ENCODE results near the gene GAS2L3.
"Not testable (repeated sequence)": the region's sequence is repeated elsewhere in the genome, so short reads cannot be mapped to it uniquely, and the experiment has no call there.

Gene GAS2L3

DNA sequence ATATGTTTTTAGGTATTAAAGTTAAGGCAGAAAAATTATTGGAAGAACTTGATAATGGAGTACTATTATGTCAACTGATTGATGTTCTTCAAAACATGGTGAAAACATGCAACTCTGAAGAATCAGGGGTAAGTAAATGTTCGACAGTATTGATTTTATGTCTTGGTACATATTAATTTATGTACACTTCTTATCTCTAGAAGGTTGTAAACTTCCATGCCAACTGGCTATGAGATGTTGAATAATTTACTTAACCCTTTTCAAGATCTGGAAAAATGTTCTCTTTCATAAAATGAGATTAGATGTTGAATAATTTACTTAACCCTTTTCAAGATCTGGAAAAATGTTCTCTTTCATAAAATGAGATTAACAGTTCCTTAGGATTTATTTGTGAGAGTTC lies 28.1 kb downstream of the GAS2L3 start:
- H3K4me1 ChIP-seq (ENCODE audit: insufficient read depth, low read length): no peaks in the 10 kb centered on the region
- H2AFZ ChIP-seq (ENCODE audit: low read depth, low read length): no peak overlapping the region
- ATAC-seq (ENCODE audit: insufficient read depth, low read depth): no peak
- no peak overlapping the region for H3K27ac ChIP-seq (ENCODE audit: low read length)
- no peaks in the 10 kb centered on the region for H3K9me3 ChIP-seq (ENCODE audit: insufficient read depth, low read length, severe bottlenecking)
- no peaks in the 10 kb centered on the region for H4K20me1 ChIP-seq (ENCODE audit: insufficient read depth, low read length)
- no peak for TF ChIP-seq EZH2 (IDR thresholded peaks at IDR 0.05; ENCODE audit: borderline replicate concordance, low read depth, low read length, severe bottlenecking)
- TF ChIP-seq, protein P1, sequence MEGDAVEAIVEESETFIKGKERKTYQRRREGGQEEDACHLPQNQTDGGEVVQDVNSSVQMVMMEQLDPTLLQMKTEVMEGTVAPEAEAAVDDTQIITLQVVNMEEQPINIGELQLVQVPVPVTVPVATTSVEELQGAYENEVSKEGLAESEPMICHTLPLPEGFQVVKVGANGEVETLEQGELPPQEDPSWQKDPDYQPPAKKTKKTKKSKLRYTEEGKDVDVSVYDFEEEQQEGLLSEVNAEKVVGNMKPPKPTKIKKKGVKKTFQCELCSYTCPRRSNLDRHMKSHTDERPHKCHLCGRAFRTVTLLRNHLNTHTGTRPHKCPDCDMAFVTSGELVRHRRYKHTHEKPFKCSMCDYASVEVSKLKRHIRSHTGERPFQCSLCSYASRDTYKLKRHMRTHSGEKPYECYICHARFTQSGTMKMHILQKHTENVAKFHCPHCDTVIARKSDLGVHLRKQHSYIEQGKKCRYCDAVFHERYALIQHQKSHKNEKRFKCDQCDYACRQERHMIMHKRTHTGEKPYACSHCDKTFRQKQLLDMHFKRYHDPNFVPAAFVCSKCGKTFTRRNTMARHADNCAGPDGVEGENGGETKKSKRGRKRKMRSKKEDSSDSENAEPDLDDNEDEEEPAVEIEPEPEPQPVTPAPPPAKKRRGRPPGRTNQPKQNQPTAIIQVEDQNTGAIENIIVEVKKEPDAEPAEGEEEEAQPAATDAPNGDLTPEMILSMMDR (IDR thresholded peaks at IDR 0.05; ENCODE audit: borderline replicate concordance, extremely low read depth, low read length, poor library complexity, severe bottlenecking): no peak
- H3K36me3 ChIP-seq (ENCODE audit: insufficient read depth, low read length): no peaks in the 10 kb centered on the region
- DNase-seq: no peak
- no peak overlapping the region for H3K4me3 ChIP-seq (ENCODE audit: low read depth in 1 of 2, low read length in 2 of 2)
- no peaks in the 10 kb centered on the region for H3K79me2 ChIP-seq (ENCODE audit: insufficient read depth, low read length)
- H3K4me2 ChIP-seq (ENCODE audit: insufficient read depth, low read length): no peak overlapping the region
- no peaks in the 10 kb centered on the region for H3K27me3 ChIP-seq (ENCODE audit: insufficient read depth, low read length, poor library complexity)
- H3K9ac ChIP-seq (ENCODE audit: low read depth, low read length): no peak overlapping the region

DNA sequence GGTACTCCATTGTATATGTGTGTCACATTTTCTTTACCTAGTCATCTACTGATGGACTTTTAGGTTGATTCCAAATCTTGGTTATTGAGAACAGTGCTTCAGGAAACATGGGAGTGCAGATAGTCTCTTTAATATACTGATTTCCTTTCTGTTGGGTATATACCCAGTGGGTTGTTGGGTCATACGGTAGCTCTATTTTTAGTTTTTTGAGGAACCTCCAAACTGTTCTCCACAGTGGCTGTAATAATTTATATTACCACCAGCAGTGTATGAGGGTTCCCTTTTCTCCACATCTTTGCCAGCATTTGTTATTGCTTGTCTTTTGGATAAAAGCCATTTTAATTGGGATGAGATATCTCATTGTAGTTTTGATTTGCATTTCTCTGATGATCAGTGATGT lies 29.5 kb downstream of the GAS2L3 start:
- not testable (repeated sequence) for DNase-seq; H3K27ac ChIP-seq (ENCODE audit: low read length); H3K9me3 ChIP-seq (ENCODE audit: insufficient read depth, low read length, severe bottlenecking); H2AFZ ChIP-seq (ENCODE audit: low read depth, low read length); H3K4me3 ChIP-seq (ENCODE audit: low read depth in 1 of 2, low read length in 2 of 2); H3K79me2 ChIP-seq (ENCODE audit: insufficient read depth, low read length); H3K27me3 ChIP-seq (ENCODE audit: insufficient read depth, low read length, poor library complexity); H3K4me1 ChIP-seq (ENCODE audit: insufficient read depth, low read length); ATAC-seq (ENCODE audit: insufficient read depth, low read depth); H3K9ac ChIP-seq (ENCODE audit: low read depth, low read length); H3K4me2 ChIP-seq (ENCODE audit: insufficient read depth, low read length); H3K36me3 ChIP-seq (ENCODE audit: insufficient read depth, low read length); H4K20me1 ChIP-seq (ENCODE audit: insufficient read depth, low read length)

DNA sequence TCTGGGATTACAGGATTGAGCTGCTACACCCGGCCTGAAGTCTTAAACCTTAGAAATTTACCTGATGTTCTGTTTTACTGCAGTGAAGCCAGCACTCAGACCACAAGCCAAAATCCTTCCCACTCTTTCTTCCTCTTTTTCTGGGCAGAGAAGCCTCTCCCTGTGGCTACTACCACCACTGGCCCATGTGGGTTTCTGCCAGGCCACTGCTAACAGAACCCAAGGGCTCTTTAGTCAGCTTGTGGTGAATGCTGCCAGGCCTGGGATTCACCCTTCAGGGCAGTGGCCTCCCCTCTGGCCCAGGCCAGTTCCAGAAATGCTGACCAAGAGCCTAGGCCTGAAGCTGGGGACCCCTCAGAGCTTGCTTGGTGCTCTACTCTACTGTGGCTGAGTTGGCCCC lies 35.3 kb downstream of the GAS2L3 start:
- no peaks in the 10 kb centered on the region for H3K36me3 ChIP-seq (ENCODE audit: insufficient read depth, low read length)
- DNase-seq (no peak), ATAC-seq (ENCODE audit: insufficient read depth, low read depth) (no peak)
- no peak overlapping the region for H3K27ac ChIP-seq (ENCODE audit: low read length)
- H3K9ac ChIP-seq (ENCODE audit: low read depth, low read length): no peak overlapping the region
- no peak overlapping the region for H2AFZ ChIP-seq (ENCODE audit: low read depth, low read length)
- no peak overlapping the region for H3K4me3 ChIP-seq (ENCODE audit: low read depth in 1 of 2, low read length in 2 of 2)
- TF ChIP-seq, protein P1 (IDR thresholded peaks at IDR 0.05; ENCODE audit: borderline replicate concordance, extremely low read depth, low read length, poor library complexity, severe bottlenecking): no peak
- TF ChIP-seq EZH2 (IDR thresholded peaks at IDR 0.05; ENCODE audit: borderline replicate concordance, low read depth, low read length, severe bottlenecking): no peak
- no peak overlapping the region for H3K4me2 ChIP-seq (ENCODE audit: insufficient read depth, low read length)
- H3K27me3 ChIP-seq (ENCODE audit: insufficient read depth, low read length, poor library complexity): no peaks in the 10 kb centered on the region
- no peaks in the 10 kb centered on the region for H3K79me2 ChIP-seq (ENCODE audit: insufficient read depth, low read length)
- H4K20me1 ChIP-seq (ENCODE audit: insufficient read depth, low read length): no peaks in the 10 kb centered on the region
- H3K4me1 ChIP-seq (ENCODE audit: insufficient read depth, low read length): no peaks in the 10 kb centered on the region
- no peaks in the 10 kb centered on the region for H3K9me3 ChIP-seq (ENCODE audit: insufficient read depth, low read length, severe bottlenecking)

DNA sequence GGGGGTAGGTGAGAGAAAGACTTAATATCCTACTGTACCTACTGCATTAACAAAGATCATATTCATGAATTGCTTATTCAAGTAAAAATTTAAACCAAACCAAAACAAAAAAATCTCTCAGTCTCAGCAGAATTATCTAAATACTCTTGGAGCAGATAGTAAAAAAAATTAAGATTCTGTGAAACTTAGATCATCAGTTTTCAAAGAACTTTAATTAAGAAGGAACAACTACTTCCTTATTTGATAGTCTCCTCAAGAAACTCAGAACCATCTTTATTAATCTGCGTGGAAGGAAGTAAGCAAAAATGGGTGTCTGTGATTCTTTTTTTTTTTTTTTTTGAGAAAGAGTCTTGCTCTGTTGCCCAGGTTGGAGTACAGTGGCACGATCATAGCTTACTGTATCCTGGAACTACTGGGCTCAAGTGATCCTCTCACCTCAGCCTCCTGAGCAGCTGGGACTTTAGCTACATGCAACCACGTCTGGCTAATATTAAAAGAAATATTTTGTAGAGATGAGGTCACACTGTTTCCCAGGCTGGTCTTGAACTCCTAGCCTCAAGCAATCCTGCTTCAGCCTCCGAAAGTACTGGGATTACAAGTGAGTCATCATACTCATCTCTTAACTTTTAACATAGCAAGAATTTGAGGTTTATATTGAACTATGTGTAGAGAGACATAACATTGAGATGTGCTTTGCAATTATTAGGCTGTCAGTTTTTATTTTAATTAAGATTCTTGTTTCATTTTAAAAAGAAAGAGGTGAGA lies 37.4 kb downstream of the GAS2L3 start:
- H3K4me1 ChIP-seq (ENCODE audit: insufficient read depth, low read length): no peaks in the 10 kb centered on the region
- H2AFZ ChIP-seq (ENCODE audit: low read depth, low read length): no peak overlapping the region
- DNase-seq (no peak), ATAC-seq (ENCODE audit: insufficient read depth, low read depth) (no peak)
- H3K36me3 ChIP-seq (ENCODE audit: insufficient read depth, low read length): no peaks in the 10 kb centered on the region
- no peaks in the 10 kb centered on the region for H3K27me3 ChIP-seq (ENCODE audit: insufficient read depth, low read length, poor library complexity)
- H3K4me2 ChIP-seq (ENCODE audit: insufficient read depth, low read length): no peak overlapping the region
- H3K79me2 ChIP-seq (ENCODE audit: insufficient read depth, low read length): no peaks in the 10 kb centered on the region
- no peaks in the 10 kb centered on the region for H3K9me3 ChIP-seq (ENCODE audit: insufficient read depth, low read length, severe bottlenecking)
- no peak overlapping the region for H3K4me3 ChIP-seq (ENCODE audit: low read depth in 1 of 2, low read length in 2 of 2)
- TF ChIP-seq, protein P1 (IDR thresholded peaks at IDR 0.05; ENCODE audit: borderline replicate concordance, extremely low read depth, low read length, poor library complexity, severe bottlenecking): no peak
- no peak for TF ChIP-seq EZH2 (IDR thresholded peaks at IDR 0.05; ENCODE audit: borderline replicate concordance, low read depth, low read length, severe bottlenecking)
- H4K20me1 ChIP-seq (ENCODE audit: insufficient read depth, low read length): no peaks in the 10 kb centered on the region
- H3K27ac ChIP-seq (ENCODE audit: low read length): no peak overlapping the region
- no peak overlapping the region for H3K9ac ChIP-seq (ENCODE audit: low read depth, low read length)

Data from DND-41 (cell line).